Kidney (tissue), 14 donors: ENCODE data around the gene SPP2. TPM values are rescaled to one million over a fixed set of nuclear protein-coding genes. Genes with fewer than 3 reads are reported as not detected.

Source experiments
- DNase-seq, 5 donors: peaks; one replicate each; pipeline ENCODE4 v3.0.0-alpha.2; 2013 to 2020
- FAIRE-seq: peaks from 2 replicates; lab custom pipeline; 2012; peaks lifted over from hg19 to GRCh38; lab: Jason Lieb, UNC
- H3K27ac ChIP-seq, 2 donors: one replicate each; pipeline ENCODE4 v1.7.0; 2013; ENCODE audit warnings: low read depth in 2 of 2, low read length in 2 of 2, inconsistent platforms in 1 of 2
- H3K27me3 ChIP-seq: one replicate; pipeline ENCODE4 v1.7.1; 2013; ENCODE audit warnings: low read length, inconsistent platforms; ENCODE audit not compliant: control insufficient read depth, insufficient read depth
- H3K36me3 ChIP-seq, 3 donors: one replicate each; pipeline versions ENCODE4 v1.7.0 to v1.7.1; 2013; ENCODE audit warnings: low read length in 3 of 3, control low read depth in 1 of 3, inconsistent platforms in 1 of 3; ENCODE audit not compliant: insufficient read depth in 3 of 3, control insufficient read depth in 2 of 3
- H3K4me1 ChIP-seq, 3 donors: one replicate each; pipeline versions ENCODE4 v1.7.0 to v1.7.1; 2013; ENCODE audit warnings: low read length in 3 of 3, inconsistent platforms in 1 of 3, low read depth in 1 of 3; ENCODE audit not compliant: control insufficient read depth in 2 of 3, insufficient read depth in 2 of 3
- H3K4me3 ChIP-seq, 3 donors: one replicate each; pipeline versions ENCODE4 v1.7.0 to v1.8.1; 2013; ENCODE audit warnings: low read length in 3 of 3, control low read depth in 1 of 3, inconsistent platforms in 1 of 3
- H3K9ac ChIP-seq, 3 donors: one replicate each; pipeline versions ENCODE4 v1.7.0 to v1.7.1; 2013; ENCODE audit warnings: low read length in 3 of 3, control low read depth in 1 of 3, inconsistent platforms in 1 of 3
- H3K9me3 ChIP-seq, 3 donors: one replicate each; pipeline versions ENCODE4 v1.7.0 to v1.7.1; 2013; ENCODE audit warnings: low read length in 3 of 3, control low read depth in 1 of 3, inconsistent platforms in 1 of 3; ENCODE audit not compliant: control insufficient read depth in 2 of 3, insufficient read depth in 1 of 3
- intact Hi-C: fragments of 100-400 bp; cut with DNase I; formaldehyde crosslinking; loops from one replicate; pipeline ENCODE4 v1.11.1; 2022
- polyA plus RNA-seq: library from polyadenylated mRNA; stranded (reverse); fragments of 350-450 nt; fragmentation: Illumina TruSeq; extraction: RNeasy Lipid Tissue Mini Kit (QIAGEN cat#74804); gene quantifications from one replicate; pipeline ENCODE4 v1.2.3, GENCODE V29; 2014; ENCODE audit warnings: low read depth, low replicate concordance; ENCODE audit not compliant: insufficient read depth
- total RNA-seq: library from RNA; stranded (reverse); fragmentation: NEBNext Ultra II Directional; extraction: Animal tissue kit (Norgen Biotek cat#: 25700); gene quantifications from one replicate; pipeline ENCODE4 v1.2.1, GENCODE V29; 2021
- TF ChIP-seq, protein P1 (sequence below): IDR thresholded peaks from 3 replicates; pipeline ENCODE4 v1.5.1; 2012; ENCODE audit warnings: mild to moderate bottlenecking, moderate library complexity, borderline replicate concordance; ENCODE audit not compliant: insufficient read depth; ENCODE audit errors: extremely low read depth
- donor health status: control.
- donor health status: control.
- donor health status: control.
- donor health status: control.
- donor health status: control.
- donor health status: DM: yes; HTN: yes; CAD: no.
- donor health status: Normal renal cell carcinoma (clear cell type).

SPP2 gene
- total and polyA plus RNA-seq, 2 donors from 2014 or later, result not detected

DNA sequence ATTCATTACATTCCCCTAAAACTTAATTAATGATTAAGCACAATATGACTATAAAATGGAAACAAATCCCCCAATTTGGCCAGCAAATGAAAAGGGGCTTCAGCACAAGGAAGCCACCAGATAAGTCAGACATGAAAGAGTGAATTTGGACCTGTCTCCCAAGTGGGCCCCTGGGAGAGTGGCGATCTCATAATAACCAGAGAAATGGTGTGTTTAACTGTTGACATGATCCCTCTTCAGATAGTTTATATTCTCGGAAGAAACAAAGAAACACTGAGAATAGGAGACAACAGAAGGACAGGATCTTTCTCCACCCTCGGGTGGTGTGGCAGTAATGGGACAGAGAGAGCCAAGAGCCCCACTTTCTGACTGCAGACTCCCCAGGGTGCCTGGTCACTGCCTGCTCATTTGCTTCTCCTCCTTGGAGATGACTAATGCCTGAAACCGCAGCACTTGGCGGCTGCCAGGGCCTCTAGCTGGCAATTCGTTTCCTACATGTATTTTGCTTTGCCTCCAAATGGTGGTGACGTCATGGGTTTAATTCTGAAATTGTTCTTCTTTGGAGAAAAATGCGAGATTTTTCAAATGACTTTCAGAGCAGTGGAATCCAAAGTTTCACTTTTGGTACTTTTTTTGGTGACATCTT is 46.4 kb upstream of the SPP2 start:
- H3K27ac ChIP-seq, result no peak overlapping the region
- DNase-seq (no peak), FAIRE-seq (no peak)
- no peaks in the 10 kb centered on the region for H3K27me3 ChIP-seq
- no peak overlapping the region for H3K9ac ChIP-seq
- intact Hi-C loops, result no loop called here
- no peaks in the 10 kb centered on the region for H3K4me1 ChIP-seq
- no peak overlapping the region for H3K4me3 ChIP-seq
- H3K36me3 ChIP-seq, result no peaks in the 10 kb centered on the region
- TF ChIP-seq, protein P1, sequence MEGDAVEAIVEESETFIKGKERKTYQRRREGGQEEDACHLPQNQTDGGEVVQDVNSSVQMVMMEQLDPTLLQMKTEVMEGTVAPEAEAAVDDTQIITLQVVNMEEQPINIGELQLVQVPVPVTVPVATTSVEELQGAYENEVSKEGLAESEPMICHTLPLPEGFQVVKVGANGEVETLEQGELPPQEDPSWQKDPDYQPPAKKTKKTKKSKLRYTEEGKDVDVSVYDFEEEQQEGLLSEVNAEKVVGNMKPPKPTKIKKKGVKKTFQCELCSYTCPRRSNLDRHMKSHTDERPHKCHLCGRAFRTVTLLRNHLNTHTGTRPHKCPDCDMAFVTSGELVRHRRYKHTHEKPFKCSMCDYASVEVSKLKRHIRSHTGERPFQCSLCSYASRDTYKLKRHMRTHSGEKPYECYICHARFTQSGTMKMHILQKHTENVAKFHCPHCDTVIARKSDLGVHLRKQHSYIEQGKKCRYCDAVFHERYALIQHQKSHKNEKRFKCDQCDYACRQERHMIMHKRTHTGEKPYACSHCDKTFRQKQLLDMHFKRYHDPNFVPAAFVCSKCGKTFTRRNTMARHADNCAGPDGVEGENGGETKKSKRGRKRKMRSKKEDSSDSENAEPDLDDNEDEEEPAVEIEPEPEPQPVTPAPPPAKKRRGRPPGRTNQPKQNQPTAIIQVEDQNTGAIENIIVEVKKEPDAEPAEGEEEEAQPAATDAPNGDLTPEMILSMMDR, result no peak
- no peaks in the 10 kb centered on the region for H3K9me3 ChIP-seq

GRCh38 chr2:234005126-234005525 is 45.4 kb upstream of the SPP2 start:
- Histone ChIP-seq H3K4me1 (no peaks in the 10 kb centered on the region), H3K27ac (no peak overlapping the region), H3K27me3 (no peaks in the 10 kb centered on the region), H3K9ac (no peak overlapping the region), H3K36me3 (no peaks in the 10 kb centered on the region), H3K9me3 (no peaks in the 10 kb centered on the region), H3K4me3 (no peak overlapping the region)
- DNase-seq, result no peak
- FAIRE-seq, result no peak
- TF ChIP-seq, protein P1, result no peak
- intact Hi-C loops, result no loop called here

GRCh38 chr2:234006501-234006900 is 44.0 kb upstream of the SPP2 start:
- TF ChIP-seq, protein P1, result no peak
- Histone ChIP-seq H3K36me3 (no peaks in the 10 kb centered on the region), H3K27me3 (no peaks in the 10 kb centered on the region), H3K9me3 (no peaks in the 10 kb centered on the region), H3K4me3 (no peak overlapping the region), H3K4me1 (no peaks in the 10 kb centered on the region), H3K9ac (no peak overlapping the region), H3K27ac (no peak overlapping the region)
- no peak for DNase-seq
- FAIRE-seq, result no peak
- intact Hi-C loops, result no loop called here

GRCh38 chr2:234014427-234014826 is 36.1 kb upstream of the SPP2 start:
- Histone ChIP-seq H3K9ac (no peak overlapping the region), H3K27me3 (no peaks in the 10 kb centered on the region), H3K36me3 (no peaks in the 10 kb centered on the region), H3K27ac (no peak overlapping the region), H3K4me1 (no peaks in the 10 kb centered on the region), H3K4me3 (no peak overlapping the region), H3K9me3 (no peaks in the 10 kb centered on the region)
- TF ChIP-seq, protein P1, result no peak
- FAIRE-seq (no peak), DNase-seq (no peak)
- intact Hi-C loops, result no loop called here
